H9 (cell line): ENCODE results near the gene CALML4. TPM values are rescaled to one million over a fixed set of nuclear protein-coding genes. Genes with fewer than 3 reads are reported as not detected.

Experiments
- DNase-seq: peaks from one replicate; pipeline ENCODE4 v3.0.0-alpha.2; 2017
- H2AFZ ChIP-seq: one replicate; pipeline ENCODE4 v1.6.1; 2013; ENCODE audit warnings: mild to moderate bottlenecking, low read length, control low read depth, moderate library complexity
- H2AK5ac ChIP-seq: 2 replicates; pipeline ENCODE4 v1.6.1; 2013; ENCODE audit warnings: low read length, control low read depth, mixed read lengths; ENCODE audit not compliant: insufficient read length
- H2BK120ac ChIP-seq: one replicate; pipeline ENCODE4 v1.6.1; 2013; ENCODE audit warnings: low read depth, mild to moderate bottlenecking, low read length, control low read depth, inconsistent platforms; ENCODE audit not compliant: poor library complexity, severe bottlenecking
- H2BK12ac ChIP-seq: 2 replicates; pipeline ENCODE4 v1.6.1; 2013; ENCODE audit warnings: low read length, control low read depth, mixed read lengths, low read depth; ENCODE audit not compliant: insufficient read length
- H2BK15ac ChIP-seq: 2 replicates; pipeline ENCODE4 v1.6.1; 2013; ENCODE audit warnings: low read depth, low read length, control low read depth
- H2BK20ac ChIP-seq: one replicate; pipeline ENCODE4 v1.6.1; 2013; ENCODE audit warnings: low read depth, mild to moderate bottlenecking, low read length, control low read depth, inconsistent platforms; ENCODE audit not compliant: poor library complexity, severe bottlenecking
- H2BK5ac ChIP-seq: 2 replicates; pipeline ENCODE4 v1.6.1; 2013; ENCODE audit warnings: low read length, control low read depth, mixed read lengths; ENCODE audit not compliant: insufficient read length
- H3K14ac ChIP-seq: 2 replicates; pipeline ENCODE4 v1.6.1; 2013; ENCODE audit warnings: low read length, control low read depth; ENCODE audit not compliant: insufficient read depth
- H3K18ac ChIP-seq: 2 replicates; pipeline ENCODE4 v1.6.1; 2013; ENCODE audit warnings: low read depth, mild to moderate bottlenecking, mixed read lengths, low read length, control low read depth; ENCODE audit not compliant: insufficient read length
- H3K23ac ChIP-seq: 2 replicates; pipeline ENCODE4 v1.6.1; 2013; ENCODE audit warnings: low read length, control low read depth, mixed read lengths, low read depth; ENCODE audit not compliant: insufficient read length
- H3K23me2 ChIP-seq: 2 replicates; pipeline ENCODE4 v1.6.1; 2013; ENCODE audit warnings: low read depth, mild to moderate bottlenecking, mixed read lengths, low read length, control low read depth; ENCODE audit not compliant: insufficient read length, poor library complexity, severe bottlenecking
- H3K27ac ChIP-seq: 2 replicates; pipeline ENCODE4 v1.5.1; 2013; ENCODE audit warnings: low read length, control low read depth, mixed read lengths, low read depth; ENCODE audit not compliant: insufficient read length
- H3K27me3 ChIP-seq: 2 replicates; pipeline ENCODE4 v1.6.1; 2013; ENCODE audit warnings: low read length, control low read depth, inconsistent platforms; ENCODE audit not compliant: insufficient read depth
- H3K4ac ChIP-seq: 2 replicates; pipeline ENCODE4 v1.6.1; 2013; ENCODE audit warnings: low read depth, mild to moderate bottlenecking, control low read depth, inconsistent platforms, low read length, moderate library complexity
- H3K4me1 ChIP-seq: 2 replicates; pipeline ENCODE4 v1.6.1; 2013; ENCODE audit warnings: low read length, control low read depth, inconsistent platforms; ENCODE audit not compliant: insufficient read depth
- H3K4me2 ChIP-seq: 2 replicates; pipeline ENCODE4 v1.6.1; 2013; ENCODE audit warnings: low read length, control low read depth, mixed read lengths; ENCODE audit not compliant: insufficient read length, insufficient read depth
- H3K56ac ChIP-seq: 2 replicates; pipeline ENCODE4 v1.6.1; 2013; ENCODE audit warnings: low read depth, mild to moderate bottlenecking, mixed read lengths, low read length, control low read depth; ENCODE audit not compliant: insufficient read length
- H3K79me1 ChIP-seq: 2 replicates; pipeline ENCODE4 v1.6.1; 2013; ENCODE audit warnings: low read depth, mild to moderate bottlenecking, moderate library complexity, low read length, control low read depth, inconsistent platforms; ENCODE audit not compliant: insufficient read depth, poor library complexity, severe bottlenecking
- H3K79me2 ChIP-seq: 2 replicates; pipeline ENCODE4 v1.6.1; 2013; ENCODE audit warnings: low read length, control low read depth, inconsistent platforms; ENCODE audit not compliant: insufficient read depth
- H3K9ac ChIP-seq: 2 replicates; pipeline ENCODE4 v1.6.1; 2013; ENCODE audit warnings: low read length, control low read depth, mixed read lengths; ENCODE audit not compliant: insufficient read length; ENCODE audit errors: extremely low read depth
- H3K9me3 ChIP-seq: one replicate; pipeline ENCODE4 v1.6.1; 2013; ENCODE audit warnings: low read depth, low read length, inconsistent platforms; ENCODE audit not compliant: control insufficient read depth
- H3T11ph ChIP-seq: one replicate; pipeline ENCODE4 v1.6.1; 2013; ENCODE audit warnings: mild to moderate bottlenecking, low read length, control low read depth, inconsistent platforms
- H4K20me1 ChIP-seq: one replicate; pipeline ENCODE4 v1.6.1; 2013; ENCODE audit not compliant: control insufficient read depth, insufficient read length, insufficient read depth
- H4K5ac ChIP-seq: 2 replicates; pipeline ENCODE4 v1.6.1; 2013; ENCODE audit warnings: low read depth, mild to moderate bottlenecking, mixed read lengths, low read length, control low read depth; ENCODE audit not compliant: insufficient read length
- H4K8ac ChIP-seq: replicated peaks from 2 replicates; pipeline ENCODE4 v1.6.1; 2013; ENCODE audit warnings: low read length, control low read depth, mixed read lengths, low read depth; ENCODE audit not compliant: insufficient read length
- H4K91ac ChIP-seq: 2 replicates; pipeline ENCODE4 v1.6.1; 2013; ENCODE audit warnings: low read depth, mild to moderate bottlenecking, moderate library complexity, mixed read lengths, low read length, control low read depth; ENCODE audit not compliant: insufficient read length
- H3K27ac Mint-ChIP-seq, 3 experiments: 2 replicates in 2 of 3; 3 replicates in 1 of 3; pipeline ENCODE4 v1.8.0; 2020 to 2021; ENCODE audit warnings: mixed read lengths in 3 of 3, mild to moderate bottlenecking in 1 of 3, moderate library complexity in 1 of 3
- H3K27me3 Mint-ChIP-seq: 2 replicates; pipeline ENCODE4 v1.8.0; 2021; ENCODE audit warnings: low read depth, mild to moderate bottlenecking, moderate library complexity, mixed read lengths
- H3K36me3 Mint-ChIP-seq, 3 experiments: 2 replicates in 2 of 3; 3 replicates in 1 of 3; pipeline ENCODE4 v1.8.0; 2020 to 2021; ENCODE audit warnings: low read depth in 3 of 3, mixed read lengths in 3 of 3; ENCODE audit not compliant: insufficient read depth in 1 of 3
- H3K4me1 Mint-ChIP-seq, 2 experiments: 2 replicates each; pipeline ENCODE4 v1.8.0; 2020; ENCODE audit warnings: mixed read lengths in 2 of 2
- H3K4me3 Mint-ChIP-seq, 2 experiments: 2 replicates in 1 of 2; 3 replicates in 1 of 2; pipeline ENCODE4 v1.8.0; 2020 to 2021; ENCODE audit warnings: mild to moderate bottlenecking in 2 of 2, mixed read lengths in 2 of 2, moderate library complexity in 1 of 2
- H3K9me3 Mint-ChIP-seq, 2 experiments: 2 replicates in 1 of 2; 3 replicates in 1 of 2; pipeline ENCODE4 v1.8.0; 2020; ENCODE audit warnings: mild to moderate bottlenecking in 2 of 2, mixed read lengths in 2 of 2, moderate library complexity in 1 of 2
- WGBS: extraction: QIAGEN DNeasy Blood & Tissue Kit; methylation state at CpG from one replicate; pipeline ENCODE4 v1.1.7; 2013; ENCODE audit warnings: missing lambda C conversion rate, low lambda C conversion rate, mixed read lengths; ENCODE audit not compliant: insufficient read length; ENCODE audit errors: extremely low coverage; 5-methylcytosine and 5-hydroxymethylcytosine counted together
- total RNA-seq: library from RNA; stranded (reverse); gene quantifications from 2 replicates; pipeline ENCODE4 v1.2.1, GENCODE V29; 2021
- TF ChIP-seq, protein P1 (sequence below): fragments of 200-600 bp; sonication (generic); conservative IDR thresholded peaks from 3 replicates; pipeline ENCODE4 v1.8.0; 2021; ENCODE audit warnings: antibody characterized with exemption, mild to moderate bottlenecking

Gene CALML4
- total RNA-seq, 1 experiment from 2014 or later, result 11.8 TPM

DNA sequence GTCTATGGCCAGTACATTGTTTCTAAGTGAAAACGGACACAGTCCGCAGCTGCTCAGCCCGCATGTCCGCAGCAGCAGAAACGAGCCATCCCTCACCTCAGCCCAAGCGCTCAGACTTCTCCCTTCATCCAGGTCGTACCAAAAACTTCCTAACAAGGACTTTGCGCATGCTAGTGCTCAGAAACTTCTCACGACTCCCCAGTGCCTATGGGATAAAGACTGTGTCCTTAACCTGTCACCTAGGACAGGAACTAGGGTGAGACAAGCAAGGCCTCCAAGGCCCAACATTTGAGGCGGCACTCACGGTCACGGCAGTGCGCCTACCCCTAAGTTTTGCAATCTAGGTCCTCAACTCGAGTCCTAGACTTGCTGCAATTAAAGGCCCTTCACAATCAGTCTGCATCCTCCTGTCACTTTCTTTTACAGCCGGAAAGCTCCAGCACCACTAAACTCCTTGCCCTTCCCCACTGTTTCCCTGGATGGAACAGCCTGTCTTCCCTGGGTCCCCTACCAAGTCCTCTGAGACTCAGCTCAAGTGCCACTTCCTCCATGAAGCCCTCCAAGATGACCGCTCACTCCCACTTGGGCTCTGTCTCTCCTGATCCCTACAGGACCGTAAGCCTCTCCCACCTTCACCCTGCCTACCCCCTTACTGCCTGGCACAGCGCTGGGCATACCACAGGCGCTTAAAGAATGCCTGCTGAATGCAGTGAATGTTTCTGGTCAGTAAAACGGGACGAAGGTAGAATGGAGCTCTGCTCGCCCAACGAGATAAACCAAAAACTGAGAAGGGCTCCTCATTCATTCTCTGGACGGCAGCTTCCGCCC is 23.2 kb upstream of the CALML4 start:
- peaks cover 23% of the 10 kb centered on the region; the same call in 1 of the 2 replicates for H3K79me2 ChIP-seq

More for the DNA sequence above, 23.2 kb upstream of the CALML4 start:
- H3K27me3 Mint-ChIP-seq, result peaks cover 16% of the 10 kb centered on the region
- no CpG with 5 or more reads among the region's 25 CpGs for WGBS
- peaks cover 35 to 38% of the 10 kb centered on the region in 2 experiments for H3K4me1 Mint-ChIP-seq
- peaks cover 7 to 19% (median 11%) of the 10 kb centered on the region in 3 experiments for H3K36me3 Mint-ChIP-seq
- Histone ChIP-seq H2BK12ac (no peak overlapping the region), H3K14ac (no peak overlapping the region; the same call in 1 of the 2 replicates), H3K18ac (peak overlapping the region; percentile 93), H3K56ac (no peak overlapping the region), H3K4ac (no peak overlapping the region; the same call in 1 of the 2 replicates), H2AFZ (no peak overlapping the region), H2BK15ac (no peak overlapping the region), H2BK5ac (no peak overlapping the region), H4K5ac (no peak overlapping the region), H4K8ac (no peak overlapping the region), H3K23ac (no peak overlapping the region), H4K91ac (no peak overlapping the region), H4K20me1 (no peaks in the 10 kb centered on the region), H2AK5ac (no peak overlapping the region), H2BK120ac (no peak overlapping the region), H3K4me1 (peaks cover 12% of the 10 kb centered on the region; the same call in 1 of the 2 replicates), H3K79me1 (peaks cover 5% of the 10 kb centered on the region), H3K23me2 (peaks cover 16% of the 10 kb centered on the region), H3K27me3 (no peaks in the 10 kb centered on the region), H3K9me3 (no peaks in the 10 kb centered on the region), H3K27ac (no peak overlapping the region), H2BK20ac (no peak overlapping the region), H3T11ph (no peak overlapping the region), H3K9ac (peak overlapping the region; percentile 81), H3K4me2 (peak overlapping the region; percentile 98)
- peak overlapping the region; percentile 82 to 90 for H3K4me3 Mint-ChIP-seq
- peak overlapping the region in 2 of 3 experiments; percentile 65 to 85; a peak in 5 of 7 replicates for H3K27ac Mint-ChIP-seq
- no peak for DNase-seq
- TF ChIP-seq, protein P1, sequence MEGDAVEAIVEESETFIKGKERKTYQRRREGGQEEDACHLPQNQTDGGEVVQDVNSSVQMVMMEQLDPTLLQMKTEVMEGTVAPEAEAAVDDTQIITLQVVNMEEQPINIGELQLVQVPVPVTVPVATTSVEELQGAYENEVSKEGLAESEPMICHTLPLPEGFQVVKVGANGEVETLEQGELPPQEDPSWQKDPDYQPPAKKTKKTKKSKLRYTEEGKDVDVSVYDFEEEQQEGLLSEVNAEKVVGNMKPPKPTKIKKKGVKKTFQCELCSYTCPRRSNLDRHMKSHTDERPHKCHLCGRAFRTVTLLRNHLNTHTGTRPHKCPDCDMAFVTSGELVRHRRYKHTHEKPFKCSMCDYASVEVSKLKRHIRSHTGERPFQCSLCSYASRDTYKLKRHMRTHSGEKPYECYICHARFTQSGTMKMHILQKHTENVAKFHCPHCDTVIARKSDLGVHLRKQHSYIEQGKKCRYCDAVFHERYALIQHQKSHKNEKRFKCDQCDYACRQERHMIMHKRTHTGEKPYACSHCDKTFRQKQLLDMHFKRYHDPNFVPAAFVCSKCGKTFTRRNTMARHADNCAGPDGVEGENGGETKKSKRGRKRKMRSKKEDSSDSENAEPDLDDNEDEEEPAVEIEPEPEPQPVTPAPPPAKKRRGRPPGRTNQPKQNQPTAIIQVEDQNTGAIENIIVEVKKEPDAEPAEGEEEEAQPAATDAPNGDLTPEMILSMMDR, result no peak
- H3K9me3 Mint-ChIP-seq, result peaks cover 2 to 8% of the 10 kb centered on the region in 2 experiments; a peak in 4 of 5 replicates
